ENCODE results near the gene SELPLG.
"Not testable (repeated sequence)": the region's sequence is repeated elsewhere in the genome, so short reads cannot be mapped to it uniquely, and the experiment has no call there.

The SELPLG gene

GRCh38 chr12:108655812-108656175 lies 22.1 kb upstream of the SELPLG start:
- not testable (repeated sequence) for H3K36me3 ChIP-seq (ENCODE audit: control insufficient read depth, insufficient read depth, low read length); H3K4me1 ChIP-seq (ENCODE audit: control insufficient read depth, insufficient read depth, low read length); H3K4me3 ChIP-seq (ENCODE audit: low read length); H3K27me3 ChIP-seq (ENCODE audit: control insufficient read depth, insufficient read depth, low read length); DNase-seq (ENCODE audit: low read depth, low spot score); H3K27ac ChIP-seq (ENCODE audit: low read length); H3K9me3 ChIP-seq (ENCODE audit: control insufficient read depth, insufficient read depth, low read length)
- no CpG with 5 or more reads among the region's 28 CpGs for WGBS (ENCODE audit: insufficient coverage, insufficient read length)

GRCh38 chr12:108654622-108655021 lies 20.9 kb upstream of the SELPLG start:
- H3K27me3 ChIP-seq (ENCODE audit: control insufficient read depth, insufficient read depth, low read length); H3K4me3 ChIP-seq (ENCODE audit: low read length); DNase-seq (ENCODE audit: low read depth, low spot score); H3K9me3 ChIP-seq (ENCODE audit: control insufficient read depth, insufficient read depth, low read length); H3K27ac ChIP-seq (ENCODE audit: low read length); H3K36me3 ChIP-seq (ENCODE audit: control insufficient read depth, insufficient read depth, low read length); H3K4me1 ChIP-seq (ENCODE audit: control insufficient read depth, insufficient read depth, low read length): not testable (repeated sequence)
- no CpG with 5 or more reads among the region's 9 CpGs for WGBS (ENCODE audit: insufficient coverage, insufficient read length)

- no peak for DNase-seq (ENCODE audit: low read depth, low spot score)
- Histone ChIP-seq H3K9me3 (ENCODE audit: control insufficient read depth, insufficient read depth, low read length) (no peaks in the 10 kb centered on the region), H3K27me3 (ENCODE audit: control insufficient read depth, insufficient read depth, low read length) (no peaks in the 10 kb centered on the region), H3K4me1 (ENCODE audit: control insufficient read depth, insufficient read depth, low read length) (peaks cover 5% of the 10 kb centered on the region; the same call in 1 of the 2 replicates), H3K4me3 (ENCODE audit: low read length) (no peak overlapping the region), H3K36me3 (ENCODE audit: control insufficient read depth, insufficient read depth, low read length) (peaks cover 8% of the 10 kb centered on the region; the same call in 1 of the 2 replicates), H3K27ac (ENCODE audit: low read length) (no peak overlapping the region)
- no CpG with 5 or more reads among the region's 3 CpGs for WGBS (ENCODE audit: insufficient coverage, insufficient read length)
Observed at GRCh38 chr12:108653922-108654321, 20.2 kb upstream of the SELPLG start.

- DNase-seq (ENCODE audit: low read depth, low spot score): no peak
- Histone ChIP-seq H3K9me3 (ENCODE audit: control insufficient read depth, insufficient read depth, low read length) (no peaks in the 10 kb centered on the region), H3K4me1 (ENCODE audit: control insufficient read depth, insufficient read depth, low read length) (peaks cover 5% of the 10 kb centered on the region; the same call in 1 of the 2 replicates), H3K4me3 (ENCODE audit: low read length) (no peak overlapping the region), H3K27me3 (ENCODE audit: control insufficient read depth, insufficient read depth, low read length) (no peaks in the 10 kb centered on the region), H3K27ac (ENCODE audit: low read length) (no peak overlapping the region), H3K36me3 (ENCODE audit: control insufficient read depth, insufficient read depth, low read length) (peaks cover 7% of the 10 kb centered on the region; the same call in 1 of the 2 replicates)
Observed at GRCh38 chr12:108653082-108653516, 19.4 kb upstream of the SELPLG start.

GRCh38 chr12:108650083-108650482 lies 16.4 kb upstream of the SELPLG start:
- Histone ChIP-seq H3K4me3 (ENCODE audit: low read length) (no peak overlapping the region), H3K36me3 (ENCODE audit: control insufficient read depth, insufficient read depth, low read length) (peaks cover 3% of the 10 kb centered on the region; the same call in 1 of the 2 replicates), H3K4me1 (ENCODE audit: control insufficient read depth, insufficient read depth, low read length) (peaks cover 5% of the 10 kb centered on the region), H3K27me3 (ENCODE audit: control insufficient read depth, insufficient read depth, low read length) (no peaks in the 10 kb centered on the region), H3K9me3 (ENCODE audit: control insufficient read depth, insufficient read depth, low read length) (no peaks in the 10 kb centered on the region), H3K27ac (ENCODE audit: low read length) (no peak overlapping the region)
- WGBS (ENCODE audit: insufficient coverage, insufficient read length): no CpG with 5 or more reads among the region's 2 CpGs
- no peak for DNase-seq (ENCODE audit: low read depth, low spot score)

- H3K4me1 ChIP-seq (ENCODE audit: control insufficient read depth, insufficient read depth, low read length): peaks cover 5% of the 10 kb centered on the region
- no peaks in the 10 kb centered on the region for H3K27me3 ChIP-seq (ENCODE audit: control insufficient read depth, insufficient read depth, low read length)
- no peaks in the 10 kb centered on the region for H3K9me3 ChIP-seq (ENCODE audit: control insufficient read depth, insufficient read depth, low read length)
- H3K27ac ChIP-seq (ENCODE audit: low read length): no peak overlapping the region
- DNase-seq (ENCODE audit: low read depth, low spot score): no peak
- peaks cover 3% of the 10 kb centered on the region; the same call in 1 of the 2 replicates for H3K36me3 ChIP-seq (ENCODE audit: control insufficient read depth, insufficient read depth, low read length)
- H3K4me3 ChIP-seq (ENCODE audit: low read length): no peak overlapping the region
- WGBS (ENCODE audit: insufficient coverage, insufficient read length): no CpG with 5 or more reads among the region's 4 CpGs
Observed at GRCh38 chr12:108649669-108650068, 16.0 kb upstream of the SELPLG start.

GRCh38 chr12:108649126-108649525 lies 15.4 kb upstream of the SELPLG start:
- Histone ChIP-seq H3K27me3 (ENCODE audit: control insufficient read depth, insufficient read depth, low read length) (no peaks in the 10 kb centered on the region), H3K36me3 (ENCODE audit: control insufficient read depth, insufficient read depth, low read length) (peaks cover 3% of the 10 kb centered on the region; the same call in 1 of the 2 replicates), H3K9me3 (ENCODE audit: control insufficient read depth, insufficient read depth, low read length) (no peaks in the 10 kb centered on the region), H3K27ac (ENCODE audit: low read length) (no peak overlapping the region), H3K4me3 (ENCODE audit: low read length) (no peak overlapping the region), H3K4me1 (ENCODE audit: control insufficient read depth, insufficient read depth, low read length) (peaks cover 5% of the 10 kb centered on the region)
- DNase-seq (ENCODE audit: low read depth, low spot score): no peak
- no CpG with 5 or more reads among the region's 6 CpGs for WGBS (ENCODE audit: insufficient coverage, insufficient read length)

GRCh38 chr12:108648371-108648770 lies 14.7 kb upstream of the SELPLG start:
- WGBS (ENCODE audit: insufficient coverage, insufficient read length): no CpG with 5 or more reads among the region's 9 CpGs
- Histone ChIP-seq H3K27ac (ENCODE audit: low read length) (no peak overlapping the region), H3K4me1 (ENCODE audit: control insufficient read depth, insufficient read depth, low read length) (no peaks in the 10 kb centered on the region; the same call in none of the 2 replicates), H3K27me3 (ENCODE audit: control insufficient read depth, insufficient read depth, low read length) (no peaks in the 10 kb centered on the region), H3K36me3 (ENCODE audit: control insufficient read depth, insufficient read depth, low read length) (peaks cover 3% of the 10 kb centered on the region; the same call in 1 of the 2 replicates), H3K9me3 (ENCODE audit: control insufficient read depth, insufficient read depth, low read length) (no peaks in the 10 kb centered on the region), H3K4me3 (ENCODE audit: low read length) (no peak overlapping the region)
- no peak for DNase-seq (ENCODE audit: low read depth, low spot score)

GRCh38 chr12:108647585-108648287 lies 14.0 kb upstream of the SELPLG start:
- no peak for DNase-seq (ENCODE audit: low read depth, low spot score)
- H3K9me3 ChIP-seq (ENCODE audit: control insufficient read depth, insufficient read depth, low read length): no peaks in the 10 kb centered on the region
- peaks cover 3% of the 10 kb centered on the region; the same call in 1 of the 2 replicates for H3K36me3 ChIP-seq (ENCODE audit: control insufficient read depth, insufficient read depth, low read length)
- no peak overlapping the region for H3K27ac ChIP-seq (ENCODE audit: low read length)
- H3K4me1 ChIP-seq (ENCODE audit: control insufficient read depth, insufficient read depth, low read length): no peaks in the 10 kb centered on the region; the same call in 1 of the 2 replicates
- no peak overlapping the region for H3K4me3 ChIP-seq (ENCODE audit: low read length)
- no peaks in the 10 kb centered on the region for H3K27me3 ChIP-seq (ENCODE audit: control insufficient read depth, insufficient read depth, low read length)
- WGBS (ENCODE audit: insufficient coverage, insufficient read length): no CpG with 5 or more reads among the region's 11 CpGs

- peaks cover 3% of the 10 kb centered on the region; the same call in 1 of the 2 replicates for H3K36me3 ChIP-seq (ENCODE audit: control insufficient read depth, insufficient read depth, low read length)
- H3K27me3 ChIP-seq (ENCODE audit: control insufficient read depth, insufficient read depth, low read length): no peaks in the 10 kb centered on the region
- no peaks in the 10 kb centered on the region for H3K9me3 ChIP-seq (ENCODE audit: control insufficient read depth, insufficient read depth, low read length)
- no peak overlapping the region for H3K4me3 ChIP-seq (ENCODE audit: low read length)
- no CpG with 5 or more reads among the region's 10 CpGs for WGBS (ENCODE audit: insufficient coverage, insufficient read length)
- H3K4me1 ChIP-seq (ENCODE audit: control insufficient read depth, insufficient read depth, low read length): no peaks in the 10 kb centered on the region; the same call in 1 of the 2 replicates
- no peak overlapping the region for H3K27ac ChIP-seq (ENCODE audit: low read length)
- DNase-seq (ENCODE audit: low read depth, low spot score): no peak
Observed at GRCh38 chr12:108646600-108647579, 13.2 kb upstream of the SELPLG start.
